ENCODE data around the gene ITFG1. TPM values are rescaled to one million over a fixed set of nuclear protein-coding genes. Genes with fewer than 3 reads are reported as not detected.
A peak's percentile ranks its signal among the peaks of the same experiment; 100 is the strongest.

Gene ITFG1
- total and polyA plus RNA-seq, 2 of the 13 experiments (the other 11 are each of a cell fraction or from before 2014, with no cell fraction given): 74.5 to 150 TPM

DNA sequence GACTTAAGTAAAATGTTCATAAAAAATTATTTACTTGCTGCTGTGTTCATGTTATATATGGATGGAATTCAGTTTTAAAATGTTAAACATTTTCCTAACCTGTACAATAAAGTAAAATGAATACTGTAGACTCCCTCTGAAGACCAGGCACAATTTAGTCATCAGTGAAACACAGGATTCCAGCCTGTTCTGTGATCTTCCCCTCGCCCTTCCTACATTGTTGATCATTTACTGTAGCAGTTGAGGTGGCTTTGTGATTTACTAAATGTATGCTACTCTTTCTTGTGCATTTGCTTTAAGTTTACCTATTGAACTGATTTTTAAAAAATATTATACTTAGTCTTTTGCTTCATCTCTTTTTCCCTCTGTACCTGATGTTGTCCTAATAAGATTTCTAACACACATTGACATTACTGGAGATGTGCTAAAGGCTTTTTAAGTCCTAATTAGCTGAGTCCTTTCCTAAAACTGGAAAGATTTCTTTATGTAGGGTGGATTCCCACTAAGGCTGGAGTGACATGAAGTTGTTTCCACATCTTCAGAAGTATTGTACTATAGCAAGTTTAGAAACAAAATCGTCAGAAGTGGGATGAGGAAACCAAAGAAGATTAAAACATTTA is 38.3 kb upstream of the ITFG1 start (continued):
- TF ChIP-seq, protein P1, sequence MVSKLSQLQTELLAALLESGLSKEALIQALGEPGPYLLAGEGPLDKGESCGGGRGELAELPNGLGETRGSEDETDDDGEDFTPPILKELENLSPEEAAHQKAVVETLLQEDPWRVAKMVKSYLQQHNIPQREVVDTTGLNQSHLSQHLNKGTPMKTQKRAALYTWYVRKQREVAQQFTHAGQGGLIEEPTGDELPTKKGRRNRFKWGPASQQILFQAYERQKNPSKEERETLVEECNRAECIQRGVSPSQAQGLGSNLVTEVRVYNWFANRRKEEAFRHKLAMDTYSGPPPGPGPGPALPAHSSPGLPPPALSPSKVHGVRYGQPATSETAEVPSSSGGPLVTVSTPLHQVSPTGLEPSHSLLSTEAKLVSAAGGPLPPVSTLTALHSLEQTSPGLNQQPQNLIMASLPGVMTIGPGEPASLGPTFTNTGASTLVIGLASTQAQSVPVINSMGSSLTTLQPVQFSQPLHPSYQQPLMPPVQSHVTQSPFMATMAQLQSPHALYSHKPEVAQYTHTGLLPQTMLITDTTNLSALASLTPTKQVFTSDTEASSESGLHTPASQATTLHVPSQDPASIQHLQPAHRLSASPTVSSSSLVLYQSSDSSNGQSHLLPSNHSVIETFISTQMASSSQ (IDR thresholded peaks at IDR 0.05; ENCODE audit: low read depth): no peak
- TF ChIP-seq, protein P1 (CRISPR knock-in tag; IDR thresholded peaks at IDR 0.05; ENCODE audit: borderline replicate concordance): 0 out of 2 replicates have a peak, but pooled peaks have one; percentile 58
- no peak for TF ChIP-seq ZNF607 (CRISPR knock-in tag; IDR thresholded peaks at IDR 0.05; ENCODE audit: borderline replicate concordance)
- no peak for TF ChIP-seq CCAR2 (optimal IDR thresholded peaks at IDR 0.05; ENCODE audit: low read depth, low read length)
- TF ChIP-seq HOXA3 (CRISPR knock-in tag; IDR thresholded peaks at IDR 0.05): no peak
- no peak for TF ChIP-seq ZNF331 (CRISPR knock-in tag; IDR thresholded peaks at IDR 0.05)
- no peak for TF ChIP-seq GPN1 (CRISPR knock-in tag; IDR thresholded peaks at IDR 0.05; ENCODE audit: borderline replicate concordance)
- TF ChIP-seq ASH2L (IDR thresholded peaks at IDR 0.05; ENCODE audit: insufficient read length, low read depth, low read length): no peak
- TF ChIP-seq ZNF878 (CRISPR knock-in tag; IDR thresholded peaks at IDR 0.05): no peak
- no peak for TF ChIP-seq SRSF4 (IDR thresholded peaks at IDR 0.05; ENCODE audit: low read depth, low read length, poor library complexity, severe bottlenecking)
- TF ChIP-seq, protein P2, sequence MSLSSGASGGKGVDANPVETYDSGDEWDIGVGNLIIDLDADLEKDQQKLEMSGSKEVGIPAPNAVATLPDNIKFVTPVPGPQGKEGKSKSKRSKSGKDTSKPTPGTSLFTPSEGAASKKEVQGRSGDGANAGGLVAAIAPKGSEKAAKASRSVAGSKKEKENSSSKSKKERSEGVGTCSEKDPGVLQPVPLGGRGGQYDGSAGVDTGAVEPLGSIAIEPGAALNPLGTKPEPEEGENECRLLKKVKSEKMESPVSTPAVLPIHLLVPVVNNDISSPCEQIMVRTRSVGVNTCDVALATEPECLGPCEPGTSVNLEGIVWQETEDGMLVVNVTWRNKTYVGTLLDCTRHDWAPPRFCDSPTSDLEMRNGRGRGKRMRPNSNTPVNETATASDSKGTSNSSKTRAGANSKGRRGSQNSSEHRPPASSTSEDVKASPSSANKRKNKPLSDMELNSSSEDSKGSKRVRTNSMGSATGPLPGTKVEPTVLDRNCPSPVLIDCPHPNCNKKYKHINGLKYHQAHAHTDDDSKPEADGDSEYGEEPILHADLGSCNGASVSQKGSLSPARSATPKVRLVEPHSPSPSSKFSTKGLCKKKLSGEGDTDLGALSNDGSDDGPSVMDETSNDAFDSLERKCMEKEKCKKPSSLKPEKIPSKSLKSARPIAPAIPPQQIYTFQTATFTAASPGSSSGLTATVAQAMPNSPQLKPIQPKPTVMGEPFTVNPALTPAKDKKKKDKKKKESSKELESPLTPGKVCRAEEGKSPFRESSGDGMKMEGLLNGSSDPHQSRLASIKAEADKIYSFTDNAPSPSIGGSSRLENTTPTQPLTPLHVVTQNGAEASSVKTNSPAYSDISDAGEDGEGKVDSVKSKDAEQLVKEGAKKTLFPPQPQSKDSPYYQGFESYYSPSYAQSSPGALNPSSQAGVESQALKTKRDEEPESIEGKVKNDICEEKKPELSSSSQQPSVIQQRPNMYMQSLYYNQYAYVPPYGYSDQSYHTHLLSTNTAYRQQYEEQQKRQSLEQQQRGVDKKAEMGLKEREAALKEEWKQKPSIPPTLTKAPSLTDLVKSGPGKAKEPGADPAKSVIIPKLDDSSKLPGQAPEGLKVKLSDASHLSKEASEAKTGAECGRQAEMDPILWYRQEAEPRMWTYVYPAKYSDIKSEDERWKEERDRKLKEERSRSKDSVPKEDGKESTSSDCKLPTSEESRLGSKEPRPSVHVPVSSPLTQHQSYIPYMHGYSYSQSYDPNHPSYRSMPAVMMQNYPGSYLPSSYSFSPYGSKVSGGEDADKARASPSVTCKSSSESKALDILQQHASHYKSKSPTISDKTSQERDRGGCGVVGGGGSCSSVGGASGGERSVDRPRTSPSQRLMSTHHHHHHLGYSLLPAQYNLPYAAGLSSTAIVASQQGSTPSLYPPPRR (CRISPR knock-in tag; IDR thresholded peaks at IDR 0.05; ENCODE audit: borderline replicate concordance): peak; percentile 70; the same call in 1 of the 2 replicates
- no peak for TF ChIP-seq POGZ (CRISPR knock-in tag; IDR thresholded peaks at IDR 0.05)
- no peak for TF ChIP-seq NR2F2 (IDR thresholded peaks at IDR 0.05; ENCODE audit: borderline replicate concordance, low read depth)
- TF ChIP-seq NFRKB (IDR thresholded peaks at IDR 0.05): no peak
- no peak for TF ChIP-seq ZNF44 (CRISPR knock-in tag; IDR thresholded peaks at IDR 0.05)
- TF ChIP-seq MATR3 (CRISPR knock-in tag; IDR thresholded peaks at IDR 0.05): no peak
- no peak for TF ChIP-seq RARA (CRISPR knock-in tag; IDR thresholded peaks at IDR 0.05)
- TF ChIP-seq ZFP82 (CRISPR knock-in tag; IDR thresholded peaks at IDR 0.05; ENCODE audit: borderline replicate concordance): no peak

Measured in HepG2 (cell line).